A549 treated with GW870086 at 1 μM for 4 hours (cell line): ENCODE data around the gene NRARP. TPM values are rescaled to one million over a fixed set of nuclear protein-coding genes. Genes with fewer than 3 reads are reported as not detected.

Experiments used
- total RNA-seq: library from RNA; stranded (reverse); fragments of 200-300 nt; extraction: Qiagen RNA extraction; gene quantifications from 5 replicates; pipeline ENCODE4 v1.2.3, GENCODE V29; 2022; ENCODE audit warnings: low read depth

Gene NRARP
- 1.9 to 4.6 TPM (median 4.1 TPM) in 5 replicates for total RNA-seq

GRCh38 chr9:137302118-137302448 lies at the start of gene NRARP:
Gene NRARP (minus strand): TSS chr9:137302271. CDS start chr9:137301928, 343 bp downstream.

GRCh38 chr9:137277329-137278041 lies 24.6 kb downstream of the NRARP start, which contains the start of gene TOR4A:
Gene TOR4A (plus strand): TSS chr9:137277726. CDS start chr9:137278690, 964 bp downstream.

GRCh38 chr9:137254624-137255447 lies 47.2 kb downstream of the NRARP start, which contains the start of gene NELFB:
Gene NELFB (plus strand): TSS chr9:137255327.

GRCh38 chr9:137251194-137251461 lies 50.9 kb downstream of the NRARP start, which contains the start of gene STPG3:
Gene STPG3 (plus strand): TSS chr9:137251286. CDS start chr9:137251287, 1 bp downstream.

Other genes starting within 250 kb of the NRARP start
- gene ENTPD2, start 248.2 kb downstream of the NRARP start, total RNA-seq, result 1.1 to 2.3 TPM (median 1.7 TPM) in 5 replicates
- 14.8 to 25.2 TPM (median 21.9 TPM) in 5 replicates for gene SAPCD2, start 231.7 kb downstream of the NRARP start, total RNA-seq
- 9.7 to 13.3 TPM (median 10.7 TPM) in 5 replicates for gene UAP1L1, start 224.8 kb downstream of the NRARP start, total RNA-seq
- 39.8 to 52.8 TPM (median 51.9 TPM) in 5 replicates for gene MAN1B1, start 215.3 kb downstream of the NRARP start, total RNA-seq
- gene DPP7, start 187.5 kb downstream of the NRARP start, total RNA-seq, result 81.3 to 123 TPM (median 112 TPM) in 5 replicates
- 0.30 to 0.61 TPM (median 0.40 TPM) in 5 replicates for gene GRIN1, start 163.1 kb downstream of the NRARP start, total RNA-seq
- gene LRRC26, start 132.2 kb downstream of the NRARP start, total RNA-seq, result 0.70 to 2.1 TPM (median 1.2 TPM) in 5 replicates
- gene TMEM210, start 130.2 kb downstream of the NRARP start, total RNA-seq, result not detected in 5 replicates
- 25.3 to 36.9 TPM (median 34.6 TPM) in 5 replicates for gene ANAPC2, start 113.7 kb downstream of the NRARP start, total RNA-seq
- 105 to 159 TPM (median 141 TPM) in 5 replicates for gene SSNA1, start 113.6 kb downstream of the NRARP start, total RNA-seq
- gene TPRN, start 101.5 kb downstream of the NRARP start, total RNA-seq, result 6.8 to 10.6 TPM (median 9.0 TPM) in 5 replicates
- 36.5 to 44.9 TPM (median 44.2 TPM) in 5 replicates for gene TMEM203, start 96.6 kb downstream of the NRARP start, total RNA-seq
- gene NDOR1, start 96.6 kb downstream of the NRARP start, total RNA-seq, result 11.7 to 17.1 TPM (median 16.5 TPM) in 5 replicates
- 1.4 to 2.3 TPM (median 1.8 TPM) in 5 replicates for gene RNF208, start 80.0 kb downstream of the NRARP start, total RNA-seq
- gene CYSRT1, start 77.1 kb downstream of the NRARP start, total RNA-seq, result 3.6 to 5.2 TPM (median 4.2 TPM) in 5 replicates
- 0.08 to 0.31 TPM (median 0.21 TPM) in 5 replicates for gene RNF224, start 74.8 kb downstream of the NRARP start, total RNA-seq
- 0.06 to 0.17 TPM (median 0.11 TPM) in 5 replicates for gene SLC34A3, start 71.4 kb downstream of the NRARP start, total RNA-seq
- gene TUBB4B, start 61.0 kb downstream of the NRARP start, total RNA-seq, result 612 to 791 TPM (median 723 TPM) in 5 replicates
- gene STPG3, start 51.0 kb downstream of the NRARP start, total RNA-seq, result not detected in 5 replicates
- gene NELFB, start 46.9 kb downstream of the NRARP start, total RNA-seq, result 45.1 to 56.7 TPM (median 55.1 TPM) in 5 replicates
- gene TOR4A, start 24.5 kb downstream of the NRARP start, total RNA-seq, result 19.3 to 29.7 TPM (median 27.9 TPM) in 5 replicates
- 4.2 to 6.1 TPM (median 5.6 TPM) in 5 replicates for gene EXD3, start 120.9 kb upstream of the NRARP start, total RNA-seq
- 0.91 to 2.0 TPM (median 1.3 TPM) in 5 replicates for gene NOXA1, start 121.1 kb upstream of the NRARP start, total RNA-seq
- 0.08 to 0.31 TPM (median 0.23 TPM) in 5 replicates for gene ENTPD8, start 139.1 kb upstream of the NRARP start, total RNA-seq
- gene NSMF, start 157.1 kb upstream of the NRARP start, total RNA-seq, result 29.8 to 45.1 TPM (median 44.2 TPM) in 5 replicates
- 0.45 to 1.0 TPM (median 0.69 TPM) in 5 replicates for gene PNPLA7, start 248.1 kb upstream of the NRARP start, total RNA-seq
- gene MRPL41, start 249.6 kb upstream of the NRARP start, total RNA-seq, result 57.7 to 99.0 TPM (median 89.5 TPM) in 5 replicates